Cardiac muscle cell (in vitro differentiated cells and primary cell): ENCODE results near the gene RAB9B. TPM values are rescaled to one million over a fixed set of nuclear protein-coding genes. Genes with fewer than 3 reads are reported as not detected.

Source experiments
- DNase-seq, 2 donors: peaks; one replicate each; pipeline versions ENCODE4 v3.0.0 to v3.0.0-alpha.2; 2010 to 2017; ENCODE audit warnings: low read depth in 1 of 2, low spot score in 1 of 2
- H3K27ac ChIP-seq: fragments of 200-600 bp; sonication (generic); 2 replicates; pipeline ENCODE4 v1.5.1; 2016
- H3K27me3 ChIP-seq: fragments of 200-600 bp; sonication (generic); 2 replicates; pipeline ENCODE4 v1.6.0; 2016; ENCODE audit warnings: control low read depth
- H3K36me3 ChIP-seq: fragments of 200-600 bp; sonication (generic); 2 replicates; pipeline ENCODE4 v1.5.1; 2016; ENCODE audit warnings: control low read depth
- H3K4me1 ChIP-seq: fragments of 200-600 bp; sonication (generic); 2 replicates; pipeline ENCODE4 v1.8.1; 2017; ENCODE audit warnings: low read depth, mild to moderate bottlenecking, mixed run types
- H3K4me3 ChIP-seq: fragments of 200-600 bp; sonication (generic); 2 replicates; pipeline ENCODE4 v1.5.1; 2016; ENCODE audit warnings: mild to moderate bottlenecking
- H3K9me3 ChIP-seq: fragments of 200-600 bp; sonication (generic); 2 replicates; pipeline ENCODE4 v1.5.1; 2017; ENCODE audit warnings: low read depth, mild to moderate bottlenecking, control low read depth
- CTCF ChIP-seq: IDR thresholded peaks from 2 replicates; pipeline ENCODE4 v1.5.1; 2012; ENCODE audit warnings: low read depth, mild to moderate bottlenecking, low read length
- polyA plus RNA-seq: library from polyadenylated mRNA; unstranded; fragments of >200 nt; fragmentation: Nextera tagmentation; extraction: Ambion mirVana; gene quantifications from 2 replicates; pipeline ENCODE4 v1.2.1, GENCODE V29; 2016
- total RNA-seq: library from RNA; depleted of rRNA; stranded (reverse); fragments of >200 nt; gene quantifications from 2 replicates; pipeline ENCODE4 v1.2.3, GENCODE V29; 2016

The RAB9B gene
- total and polyA plus RNA-seq, 2 experiments from 2014 or later: 3.4 to 6.6 TPM

GRCh38 chrX:103864149-103864548 lies 32.1 kb upstream of the RAB9B start:
- Histone ChIP-seq H3K4me1 (no peaks in the 10 kb centered on the region), H3K4me3 (no peak overlapping the region), H3K27me3 (no peaks in the 10 kb centered on the region), H3K36me3 (no peaks in the 10 kb centered on the region), H3K27ac (no peak overlapping the region), H3K9me3 (no peaks in the 10 kb centered on the region)
- TF ChIP-seq CTCF: no peak
- DNase-seq: no peak

- no peak overlapping the region for H3K27ac ChIP-seq
- no peak overlapping the region for H3K4me3 ChIP-seq
- no peaks in the 10 kb centered on the region for H3K27me3 ChIP-seq
- H3K36me3 ChIP-seq: no peaks in the 10 kb centered on the region
- H3K4me1 ChIP-seq: no peaks in the 10 kb centered on the region
- no peaks in the 10 kb centered on the region for H3K9me3 ChIP-seq
- no peak for TF ChIP-seq CTCF
- no peak for DNase-seq
Observed at GRCh38 chrX:103861200-103861599, 29.1 kb upstream of the RAB9B start.

- H3K4me1 ChIP-seq: no peaks in the 10 kb centered on the region
- no peaks in the 10 kb centered on the region for H3K27me3 ChIP-seq
- no peak overlapping the region for H3K27ac ChIP-seq
- H3K4me3 ChIP-seq: no peak overlapping the region
- H3K9me3 ChIP-seq: no peaks in the 10 kb centered on the region
- no peak for TF ChIP-seq CTCF
- DNase-seq: no peak
- no peaks in the 10 kb centered on the region for H3K36me3 ChIP-seq
Observed at GRCh38 chrX:103849558-103849957, 17.5 kb upstream of the RAB9B start.

GRCh38 chrX:103847174-103847870 lies 15.3 kb upstream of the RAB9B start:
- H3K9me3 ChIP-seq: no peaks in the 10 kb centered on the region
- H3K4me1 ChIP-seq: no peaks in the 10 kb centered on the region
- no peak overlapping the region for H3K27ac ChIP-seq
- no peaks in the 10 kb centered on the region for H3K27me3 ChIP-seq
- peak in 1 of 2 donors; percentile 36 for DNase-seq
- H3K4me3 ChIP-seq: no peak overlapping the region
- no peaks in the 10 kb centered on the region for H3K36me3 ChIP-seq
- no peak for TF ChIP-seq CTCF

- Histone ChIP-seq H3K4me1 (no peaks in the 10 kb centered on the region), H3K27me3 (no peaks in the 10 kb centered on the region), H3K9me3 (no peaks in the 10 kb centered on the region), H3K27ac (no peak overlapping the region), H3K4me3 (no peak overlapping the region), H3K36me3 (no peaks in the 10 kb centered on the region)
- no peak for TF ChIP-seq CTCF
- DNase-seq: peak in 1 of 2 donors; percentile 50
Observed at GRCh38 chrX:103846386-103846785, 14.3 kb upstream of the RAB9B start.
